OCI-LY7 (cell line): ENCODE results near the gene TTC28.

Experiments
- CTCF ChIP-seq: fragments of 200-600 bp; sonication (generic); conservative IDR thresholded peaks from 2 replicates; pipeline ENCODE4 v1.5.1; 2014; ENCODE audit warnings: mild to moderate bottlenecking, antibody characterized with exemption, low read length, moderate library complexity, mixed read lengths
- EZH2phosphoT487 ChIP-seq: fragments of 200-600 bp; sonication (generic); IDR thresholded peaks from 2 replicates; pipeline ENCODE4 v1.6.1; 2018; ENCODE audit warnings: low read depth, borderline replicate concordance, mild to moderate bottlenecking, mixed run types, antibody characterized with exemption, low read length, moderate library complexity, mixed read lengths

GRCh38 chr22:28369854-28370253 lies 309.8 kb downstream of the TTC28 start:
- TF ChIP-seq EZH2phosphoT487 (no peak), CTCF (no peak)
